HG03196 (cell line): ENCODE data around the gene DNAJC17.

Source experiments
- ATAC-seq: cut with Tn5 transposase; IDR thresholded peaks from one replicate; pipeline ENCODE4 v1.9.1; 2021; ENCODE audit not compliant: unreplicated experiment

Gene DNAJC17

DNA sequence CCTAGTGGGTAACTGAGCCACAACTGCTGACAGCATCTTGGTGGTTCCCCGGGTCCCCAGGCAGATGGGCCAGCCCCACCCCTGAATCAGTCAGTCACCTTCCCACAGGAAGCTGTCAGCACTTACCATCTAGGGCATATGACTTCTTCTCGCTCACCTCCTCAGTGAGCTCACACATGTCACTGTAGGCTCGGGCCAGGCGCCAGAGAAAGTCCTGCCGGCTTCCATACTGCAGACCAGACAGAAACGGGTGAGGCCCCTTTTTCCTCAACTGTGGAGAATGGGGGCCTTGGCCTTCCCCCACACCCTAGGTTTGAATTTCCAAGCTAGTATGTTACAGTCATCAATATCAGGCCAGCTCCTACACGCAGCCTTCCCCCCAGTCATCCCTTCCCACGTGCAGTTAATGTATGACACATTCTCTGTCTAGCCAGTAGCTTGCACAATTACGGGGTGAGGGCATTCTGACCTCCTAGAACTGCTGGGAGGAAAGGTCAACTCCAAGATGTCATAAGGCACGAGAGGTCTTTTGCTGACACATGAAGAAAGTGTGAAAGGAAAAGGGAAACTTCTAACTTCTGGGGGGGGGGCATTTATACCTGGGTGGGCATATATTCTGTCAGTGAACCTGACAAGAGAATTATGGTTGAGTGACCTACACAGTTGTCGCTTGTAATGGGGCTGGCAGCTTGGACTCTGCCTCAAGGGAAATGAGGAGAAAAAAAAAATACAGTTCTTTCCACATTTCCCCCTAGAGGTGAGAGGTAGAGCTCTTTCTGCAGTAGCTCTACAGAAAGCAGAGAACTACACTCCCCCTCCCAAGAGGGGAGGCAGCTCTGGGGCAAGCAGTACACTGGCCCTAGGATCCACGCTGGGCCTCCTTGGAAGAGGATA is 63.1 kb downstream of the DNAJC17 start:
- no peak for ATAC-seq

DNA sequence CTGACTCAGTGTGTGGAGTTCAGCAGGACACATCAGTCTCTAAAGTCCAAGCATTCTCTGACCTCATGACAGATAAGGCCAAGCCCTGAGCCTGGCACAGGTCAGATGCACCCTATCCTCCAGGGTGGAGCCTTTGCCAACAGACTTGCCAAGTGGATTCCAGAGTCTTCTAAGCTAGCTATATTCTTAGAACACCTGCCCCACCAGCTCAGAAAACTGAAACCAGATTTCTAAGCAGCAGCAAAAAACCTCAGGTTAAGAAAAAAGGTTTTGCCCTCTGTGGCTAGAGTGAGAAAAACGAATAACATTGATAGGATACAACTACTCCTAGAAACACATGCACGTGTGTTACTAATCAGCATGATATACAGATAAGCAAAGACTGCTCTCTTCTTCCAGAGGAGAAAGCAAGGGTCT is 63.8 kb downstream of the DNAJC17 start:
- no peak for ATAC-seq

DNA sequence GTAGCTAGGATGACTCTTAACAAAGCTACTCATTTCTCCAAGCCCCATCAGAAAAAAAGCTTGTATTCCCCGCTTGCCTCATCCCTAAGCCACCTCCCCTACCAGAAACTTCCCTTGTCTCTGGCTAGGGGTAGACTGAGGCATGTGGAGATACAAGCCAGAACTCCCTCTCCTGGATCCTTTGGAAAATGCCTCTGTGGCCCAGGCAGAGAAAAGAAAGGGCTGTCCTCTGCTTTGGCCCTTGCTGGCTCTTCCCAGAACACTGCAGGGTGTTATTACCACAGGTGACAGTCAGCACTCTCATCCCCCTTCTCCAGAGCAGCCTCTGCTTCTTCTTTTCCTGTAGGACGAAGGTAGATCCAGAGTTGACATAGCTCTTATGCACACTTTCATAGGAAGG is 67.4 kb downstream of the DNAJC17 start:
- no peak for ATAC-seq

DNA sequence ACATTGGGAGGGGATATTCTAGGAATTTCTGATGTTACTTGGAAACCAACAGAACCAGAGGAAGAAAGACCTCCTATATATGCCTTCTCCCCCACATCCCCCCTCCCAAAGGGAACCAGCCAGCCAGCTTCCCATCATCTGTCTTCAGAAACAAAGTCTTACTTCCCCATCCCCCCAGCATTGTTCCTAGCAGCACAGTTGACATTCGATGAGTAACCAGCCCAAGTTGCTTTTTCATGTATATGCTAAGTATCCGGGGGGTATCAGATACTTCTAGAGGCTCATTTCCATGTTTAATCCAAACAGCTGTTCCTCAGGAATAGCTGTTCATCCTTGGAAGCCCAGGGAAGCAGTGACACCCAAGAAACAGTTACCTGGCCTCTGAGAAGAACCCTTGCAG is 68.2 kb downstream of the DNAJC17 start:
- ATAC-seq: no peak

DNA sequence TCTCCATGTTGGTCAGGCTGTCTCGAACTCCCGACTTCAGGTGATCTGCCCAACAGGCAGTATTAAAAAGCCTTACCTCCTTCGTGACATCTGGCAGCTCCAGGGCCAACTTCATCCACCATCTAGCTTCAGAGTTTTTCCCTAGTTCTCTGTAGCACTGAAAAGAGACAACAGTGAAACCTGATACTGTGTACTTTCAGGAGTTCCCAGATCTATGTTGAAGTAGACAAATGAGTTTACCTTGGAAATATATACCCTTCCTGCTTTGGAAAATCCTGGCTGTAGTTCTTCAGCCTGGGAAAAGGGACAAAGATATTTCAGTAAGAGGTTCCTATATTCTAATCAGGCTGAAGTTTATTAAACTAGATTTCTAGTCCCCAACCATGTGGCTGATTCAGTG is 70.2 kb downstream of the DNAJC17 start:
- no peak for ATAC-seq

DNA sequence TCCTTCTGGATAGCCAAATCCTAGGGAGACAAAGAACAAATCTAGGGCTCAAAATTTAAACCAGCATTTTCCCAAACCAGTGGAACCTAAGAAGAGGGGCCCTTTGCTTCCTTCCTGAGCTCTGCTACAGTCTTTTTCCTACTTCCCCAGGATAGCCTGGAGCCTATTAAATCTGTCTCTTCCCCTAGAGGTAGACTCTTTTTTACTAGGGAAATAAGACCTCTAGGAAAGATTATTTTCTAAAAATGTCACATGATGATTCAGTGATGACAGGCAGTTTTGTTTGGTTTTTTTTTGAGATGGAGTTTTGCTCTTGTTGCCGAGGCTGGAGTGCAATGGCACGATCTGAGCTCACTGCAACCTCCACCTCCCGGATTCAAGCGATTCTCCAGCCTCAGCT is 70.7 kb downstream of the DNAJC17 start:
- ATAC-seq: no peak

DNA sequence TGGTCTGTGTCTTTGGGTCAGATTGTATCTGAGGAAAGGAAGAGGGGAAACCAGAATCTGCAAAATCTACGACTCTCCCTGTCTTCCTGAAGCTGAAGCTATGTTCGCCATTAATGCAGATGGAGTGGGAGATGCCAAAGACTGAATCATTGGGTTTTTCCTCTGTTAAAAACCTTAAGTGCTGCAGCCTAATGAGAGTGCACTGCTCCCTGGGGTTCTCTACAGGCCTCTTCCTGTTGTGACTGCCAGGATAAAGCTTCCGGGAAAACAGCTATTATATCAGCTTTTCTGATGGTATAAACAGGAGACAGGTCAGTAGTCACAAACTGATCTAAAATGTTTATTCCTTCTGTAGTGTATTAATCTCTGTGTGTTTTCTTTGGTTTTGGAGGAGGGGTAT is 76.2 kb downstream of the DNAJC17 start:
- ATAC-seq: no peak

DNA sequence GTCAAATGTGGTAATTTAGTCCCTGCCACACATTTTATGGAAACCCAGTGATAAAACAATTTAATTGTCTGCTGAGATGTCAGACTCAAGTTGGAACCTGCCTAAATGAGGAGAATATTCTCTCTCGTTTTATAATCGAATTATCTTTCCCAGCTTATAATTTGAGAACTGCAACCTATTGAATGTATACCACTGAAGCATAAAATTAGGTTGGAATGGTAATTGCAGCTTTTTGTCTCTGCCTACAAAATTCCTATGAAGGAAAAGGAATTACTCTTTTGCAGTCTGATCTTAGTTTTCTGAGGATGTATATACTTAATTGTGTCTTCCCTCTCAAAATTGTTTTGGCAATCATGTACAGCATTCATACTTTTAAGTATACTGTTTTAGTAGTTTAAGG is 83.4 kb downstream of the DNAJC17 start:
- no peak for ATAC-seq

DNA sequence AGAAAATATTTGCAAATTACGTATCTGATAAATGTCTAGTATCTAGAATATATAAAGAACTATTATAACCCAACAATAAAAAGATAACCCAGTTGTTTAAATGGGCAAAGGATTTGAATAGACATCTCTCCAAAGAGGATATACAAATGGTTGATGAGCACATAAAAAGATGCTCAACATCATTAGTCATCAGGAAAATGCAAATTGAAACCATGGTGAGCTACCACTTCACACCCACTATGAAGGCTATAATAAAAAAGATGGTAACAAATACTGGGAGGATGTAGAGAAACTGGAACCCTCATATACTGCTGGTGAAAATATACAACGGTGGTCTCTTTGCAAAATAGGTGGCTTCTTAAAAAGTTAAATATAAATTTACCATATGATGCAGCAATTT is 84.3 kb downstream of the DNAJC17 start:
- ATAC-seq: no peak

DNA sequence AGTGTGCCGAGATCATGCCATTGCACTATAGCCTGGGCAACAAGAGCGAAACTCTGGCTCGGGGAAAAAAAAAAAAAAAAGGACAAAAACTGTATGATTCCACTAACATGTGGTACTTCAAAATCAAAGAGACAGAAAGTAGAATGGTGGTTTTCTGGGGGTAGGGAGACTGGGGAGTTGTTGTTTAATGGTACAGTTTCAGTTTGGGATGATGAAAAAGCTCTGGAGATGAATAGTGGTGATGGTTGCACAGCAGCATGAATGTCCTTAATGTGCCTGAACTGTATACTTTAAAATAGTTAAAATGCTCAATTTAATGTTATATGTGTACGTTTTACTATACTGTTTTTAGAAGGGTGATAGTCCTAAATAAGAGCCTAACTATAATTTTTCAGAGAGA is 84.9 kb downstream of the DNAJC17 start:
- ATAC-seq: no peak

DNA sequence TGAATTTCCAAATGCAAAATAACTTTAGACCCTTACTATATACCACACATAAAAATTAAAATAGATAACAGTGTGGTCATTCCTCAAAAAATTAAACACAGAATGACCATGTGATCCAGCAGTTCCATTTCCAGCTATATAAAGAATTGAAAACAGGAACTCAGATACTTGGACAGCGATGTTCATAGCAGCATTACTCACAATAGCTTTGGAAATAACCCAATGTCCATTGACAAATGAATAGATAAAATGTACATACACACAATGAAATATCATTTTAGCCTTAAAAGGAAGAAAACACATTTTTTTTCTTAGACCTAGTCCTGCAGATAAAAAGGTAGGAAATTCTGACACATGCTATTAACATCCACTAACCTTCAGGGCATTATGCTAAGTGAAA is 85.6 kb downstream of the DNAJC17 start:
- ATAC-seq: no peak

DNA sequence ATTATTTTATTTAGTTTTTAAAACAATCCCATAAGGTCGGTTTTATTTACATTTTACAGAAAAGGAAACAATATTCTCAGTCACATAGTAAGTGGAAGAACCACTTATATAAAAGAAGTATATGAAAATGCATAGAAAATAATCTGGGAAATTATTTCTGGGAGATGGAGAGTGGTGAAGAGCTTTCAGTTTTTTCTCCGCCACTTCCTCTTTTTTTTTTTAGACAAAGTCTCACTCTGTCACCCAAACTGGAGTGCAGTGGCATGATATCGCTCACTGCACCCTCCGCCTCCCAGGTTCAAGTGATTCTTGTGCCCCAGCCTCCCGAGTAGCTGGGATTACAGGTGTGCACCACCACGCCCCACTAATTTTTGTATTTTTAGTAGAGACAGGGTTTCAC is 91.1 kb downstream of the DNAJC17 start:
- no peak for ATAC-seq
